OCI-LY1 (cell line): Measurements from ENCODE around the gene SLC2A9.

Experiments used
- CTCF ChIP-seq: fragments of 200-600 bp; sonication (generic), shearing (Covaris generic); IDR thresholded peaks from 2 replicates; pipeline ENCODE4 v1.5.1; 2017; ENCODE audit warnings: mild to moderate bottlenecking, antibody characterized with exemption, low read length, moderate library complexity, mixed read lengths
- EZH2 ChIP-seq: fragments of 200-600 bp; sonication (generic), shearing (Covaris generic); IDR thresholded peaks from 2 replicates; pipeline ENCODE4 v1.8.0; 2017; ENCODE audit warnings: borderline replicate concordance, mixed run types, mild to moderate bottlenecking, antibody characterized with exemption, low read length, moderate library complexity, mixed read lengths

- TF ChIP-seq CTCF (no peak), EZH2 (no peak)
These were observed 33.3 kb upstream of the SLC2A9 start for GRCh38 chr4:10054571-10055041.
